GM12865 (cell line): ENCODE measurements around the gene WSB1.

Experiments
- DNase-seq: peaks from one replicate; pipeline ENCODE4 v3.0.0; 2010; ENCODE audit warnings: low read depth
- H3K4me3 ChIP-seq: 2 replicates; pipeline ENCODE4 v1.5.1; 2011; ENCODE audit warnings: mild to moderate bottlenecking, low read depth, low read length, control low read depth
- TF ChIP-seq, protein P1 (sequence below): IDR thresholded peaks from 2 replicates; pipeline ENCODE4 v1.5.1; 2011; ENCODE audit warnings: low read length, control low read depth, low read depth, inconsistent platforms; ENCODE audit not compliant: insufficient read depth; ENCODE audit errors: missing control alignments

The WSB1 gene

DNA sequence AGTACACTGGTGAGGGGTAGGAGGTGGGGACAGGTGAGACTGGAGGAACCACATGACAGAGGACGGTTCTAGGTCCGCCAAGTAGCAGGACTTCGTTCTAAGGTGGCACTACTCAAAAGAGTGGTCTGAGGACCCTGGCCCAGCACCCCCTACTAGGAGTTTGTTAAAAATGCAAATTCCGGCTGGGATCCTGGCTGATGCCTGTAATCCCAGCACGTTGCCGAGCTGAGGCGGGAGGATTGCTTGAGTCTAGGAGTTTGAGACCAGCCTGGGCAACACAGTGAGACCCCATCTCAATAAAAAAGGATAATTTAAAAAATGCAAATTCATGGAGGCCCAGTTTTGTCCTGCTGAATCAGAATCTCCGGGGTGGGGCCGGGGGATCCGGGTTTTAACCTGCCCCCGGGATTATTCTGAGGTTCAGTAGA lies 59.1 kb downstream of the WSB1 start:
- H3K4me3 ChIP-seq: peak overlapping the region; percentile 90
- TF ChIP-seq, protein P1, sequence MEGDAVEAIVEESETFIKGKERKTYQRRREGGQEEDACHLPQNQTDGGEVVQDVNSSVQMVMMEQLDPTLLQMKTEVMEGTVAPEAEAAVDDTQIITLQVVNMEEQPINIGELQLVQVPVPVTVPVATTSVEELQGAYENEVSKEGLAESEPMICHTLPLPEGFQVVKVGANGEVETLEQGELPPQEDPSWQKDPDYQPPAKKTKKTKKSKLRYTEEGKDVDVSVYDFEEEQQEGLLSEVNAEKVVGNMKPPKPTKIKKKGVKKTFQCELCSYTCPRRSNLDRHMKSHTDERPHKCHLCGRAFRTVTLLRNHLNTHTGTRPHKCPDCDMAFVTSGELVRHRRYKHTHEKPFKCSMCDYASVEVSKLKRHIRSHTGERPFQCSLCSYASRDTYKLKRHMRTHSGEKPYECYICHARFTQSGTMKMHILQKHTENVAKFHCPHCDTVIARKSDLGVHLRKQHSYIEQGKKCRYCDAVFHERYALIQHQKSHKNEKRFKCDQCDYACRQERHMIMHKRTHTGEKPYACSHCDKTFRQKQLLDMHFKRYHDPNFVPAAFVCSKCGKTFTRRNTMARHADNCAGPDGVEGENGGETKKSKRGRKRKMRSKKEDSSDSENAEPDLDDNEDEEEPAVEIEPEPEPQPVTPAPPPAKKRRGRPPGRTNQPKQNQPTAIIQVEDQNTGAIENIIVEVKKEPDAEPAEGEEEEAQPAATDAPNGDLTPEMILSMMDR: no peak
- no peak for DNase-seq

DNA sequence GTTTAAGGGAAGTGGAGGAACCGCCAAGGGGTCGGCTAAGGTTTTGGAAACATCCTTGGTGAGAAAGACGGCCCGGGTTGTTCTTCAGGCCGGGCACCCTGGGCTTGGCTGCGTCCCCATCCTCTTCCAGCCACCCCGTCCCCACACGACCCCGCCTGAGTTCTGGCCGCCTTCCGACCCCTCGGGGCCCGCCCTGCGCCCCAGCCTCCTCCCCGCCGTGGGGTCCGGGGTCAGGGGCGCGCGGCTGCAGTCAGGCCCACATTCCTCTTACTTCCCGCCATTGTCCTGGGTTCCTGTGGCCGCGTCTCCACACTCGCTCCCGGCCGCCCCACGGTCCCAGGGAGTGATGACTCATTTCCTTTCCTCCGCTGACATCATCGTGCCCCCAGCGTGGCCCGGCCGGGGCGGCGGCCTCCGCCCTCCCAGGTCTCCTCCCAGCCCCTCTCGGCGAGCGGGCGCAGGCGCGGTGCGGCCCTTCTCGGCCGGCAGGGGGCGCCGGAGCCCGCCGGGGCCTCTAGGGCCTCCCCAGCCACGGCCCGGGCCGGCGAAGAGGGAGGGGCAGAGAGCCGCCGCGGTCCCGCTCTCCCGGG lies 59.6 kb downstream of the WSB1 start:
- TF ChIP-seq, protein P1: peak; percentile 80
- DNase-seq: peak; percentile 91
- H3K4me3 ChIP-seq: peak overlapping the region; percentile 90

DNA sequence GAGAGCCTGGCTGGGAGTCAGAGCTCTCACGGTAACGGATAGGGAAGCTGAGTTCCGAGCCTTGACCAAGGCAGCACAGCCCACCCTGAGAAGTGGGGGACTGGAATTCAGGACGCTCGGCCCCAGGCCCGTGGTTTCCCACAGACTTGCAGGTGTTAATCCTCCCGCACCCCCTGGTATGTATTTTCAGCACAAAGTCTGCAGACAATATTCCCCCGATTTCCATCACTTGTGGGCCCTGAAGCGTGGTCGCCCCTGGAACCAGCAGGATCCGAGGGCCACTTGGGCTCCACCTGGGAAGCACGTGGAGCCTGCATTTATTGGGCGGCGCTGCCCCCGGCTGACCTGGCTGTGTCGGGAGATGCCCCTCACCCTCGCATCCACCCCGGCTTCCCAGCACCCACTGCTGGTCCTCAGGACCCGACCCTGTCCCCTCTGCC lies 60.2 kb downstream of the WSB1 start:
- peak overlapping the region; percentile 40 for H3K4me3 ChIP-seq
- DNase-seq: no peak
- TF ChIP-seq, protein P1: no peak

DNA sequence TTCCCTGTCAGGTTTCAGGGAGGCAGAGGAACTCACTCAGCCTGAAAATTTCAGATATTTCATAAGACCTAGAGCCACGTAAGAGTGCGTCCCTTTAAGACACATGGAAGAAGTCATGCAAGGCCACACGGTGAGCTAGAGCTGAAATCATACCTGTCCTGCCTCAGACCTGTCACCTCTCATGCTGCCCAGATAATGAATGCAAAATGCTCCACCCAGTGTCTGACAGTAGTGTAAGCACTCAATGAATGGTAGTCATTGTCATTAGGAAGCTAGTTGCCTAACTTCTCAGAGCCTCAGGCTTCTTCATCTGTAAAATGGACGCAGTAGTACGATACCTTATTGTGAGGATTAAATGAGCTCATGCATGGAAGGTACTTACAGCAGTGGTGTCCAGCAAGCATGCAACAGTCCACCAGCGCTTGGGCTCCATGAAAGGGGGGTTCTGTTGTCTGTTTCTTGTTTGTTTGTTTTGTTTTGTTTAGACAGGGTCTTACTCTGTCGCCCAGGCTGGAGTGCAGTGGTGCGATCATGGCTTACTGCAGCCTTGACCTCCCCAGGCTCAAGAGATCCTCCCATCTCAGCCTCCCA lies 60.7 kb downstream of the WSB1 start:
- TF ChIP-seq, protein P1: peak; percentile 14
- peak; percentile 51 for DNase-seq
- H3K4me3 ChIP-seq: no peak overlapping the region

DNA sequence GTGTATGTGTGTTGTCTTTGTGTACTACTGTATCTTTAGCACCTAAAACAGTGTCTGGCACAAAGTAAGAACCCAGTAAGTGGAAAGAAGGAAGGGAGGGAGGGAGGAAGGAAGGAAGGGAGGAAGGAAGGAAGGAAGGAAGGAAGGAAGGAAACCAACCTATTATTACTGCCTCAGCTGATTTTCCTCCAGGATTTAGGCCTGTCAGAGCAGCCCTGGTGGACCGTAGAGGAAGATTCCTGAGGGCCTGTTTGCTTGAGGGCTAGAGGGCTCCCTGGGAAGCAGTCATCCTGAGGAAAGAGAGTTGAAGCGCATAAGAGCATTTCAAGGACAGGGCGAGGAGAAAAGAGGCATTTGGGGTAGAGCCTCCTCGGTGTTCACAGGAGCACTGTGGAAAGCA lies 61.5 kb downstream of the WSB1 start:
- DNase-seq: no peak
- TF ChIP-seq, protein P1: no peak

DNA sequence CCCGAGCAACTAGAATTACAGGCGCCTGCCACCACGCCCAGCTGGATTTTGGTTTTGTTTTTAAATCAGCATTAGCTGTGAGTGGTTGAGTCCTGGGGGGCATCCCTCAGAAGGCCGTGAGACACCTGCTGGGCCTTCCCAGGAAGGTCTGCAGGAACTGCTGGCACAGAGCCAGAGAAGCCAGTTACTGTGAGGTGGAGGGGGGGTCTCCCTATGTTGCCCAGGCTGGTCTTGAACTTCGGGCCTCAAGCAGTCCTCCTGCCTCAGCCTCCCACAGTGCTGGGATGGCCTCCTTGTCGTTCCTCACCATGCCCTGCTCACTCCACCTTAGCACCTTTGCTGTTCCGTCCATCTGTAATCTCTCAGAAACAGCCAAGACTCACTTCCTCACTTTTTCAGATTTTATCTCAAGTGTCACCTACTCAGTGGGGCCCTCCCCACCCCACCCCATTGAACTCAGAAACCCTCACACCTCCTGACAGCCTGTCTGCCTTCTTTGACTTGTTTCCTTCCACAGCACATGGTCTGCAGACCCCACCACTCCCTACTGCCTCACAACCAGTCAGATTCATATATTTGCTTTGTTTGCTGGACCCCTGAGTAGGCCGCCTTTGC lies 62.3 kb downstream of the WSB1 start:
- no peak overlapping the region for H3K4me3 ChIP-seq
- DNase-seq: no peak

More for the DNA sequence above, 61.5 kb downstream of the WSB1 start:
- no peak overlapping the region for H3K4me3 ChIP-seq

More for the DNA sequence above, 62.3 kb downstream of the WSB1 start:
- TF ChIP-seq, protein P1: no peak
